ENCODE data around the gene TEAD4.

DNA sequence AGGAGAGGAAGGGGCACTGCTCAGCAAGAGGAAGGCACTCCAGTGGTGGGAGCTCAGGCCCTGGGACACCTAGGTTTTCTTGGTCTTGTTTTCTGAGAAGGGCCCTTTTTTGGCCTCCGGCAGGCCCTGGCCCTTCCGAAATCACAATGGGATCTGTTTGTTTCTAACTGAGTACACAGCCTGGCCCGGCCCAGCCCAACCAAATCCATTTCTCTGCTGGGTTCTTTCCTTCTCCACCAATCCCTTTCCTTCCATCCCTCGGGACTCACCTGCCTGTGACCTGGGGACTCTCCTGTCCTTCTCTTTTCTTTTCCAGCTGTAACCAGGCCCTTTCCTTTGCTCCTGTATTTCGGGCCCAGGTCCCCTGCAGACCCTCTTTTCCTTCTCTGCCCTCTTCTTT, 18.6 kb downstream of the TEAD4 start:
- TF ChIP-seq, protein P1, sequence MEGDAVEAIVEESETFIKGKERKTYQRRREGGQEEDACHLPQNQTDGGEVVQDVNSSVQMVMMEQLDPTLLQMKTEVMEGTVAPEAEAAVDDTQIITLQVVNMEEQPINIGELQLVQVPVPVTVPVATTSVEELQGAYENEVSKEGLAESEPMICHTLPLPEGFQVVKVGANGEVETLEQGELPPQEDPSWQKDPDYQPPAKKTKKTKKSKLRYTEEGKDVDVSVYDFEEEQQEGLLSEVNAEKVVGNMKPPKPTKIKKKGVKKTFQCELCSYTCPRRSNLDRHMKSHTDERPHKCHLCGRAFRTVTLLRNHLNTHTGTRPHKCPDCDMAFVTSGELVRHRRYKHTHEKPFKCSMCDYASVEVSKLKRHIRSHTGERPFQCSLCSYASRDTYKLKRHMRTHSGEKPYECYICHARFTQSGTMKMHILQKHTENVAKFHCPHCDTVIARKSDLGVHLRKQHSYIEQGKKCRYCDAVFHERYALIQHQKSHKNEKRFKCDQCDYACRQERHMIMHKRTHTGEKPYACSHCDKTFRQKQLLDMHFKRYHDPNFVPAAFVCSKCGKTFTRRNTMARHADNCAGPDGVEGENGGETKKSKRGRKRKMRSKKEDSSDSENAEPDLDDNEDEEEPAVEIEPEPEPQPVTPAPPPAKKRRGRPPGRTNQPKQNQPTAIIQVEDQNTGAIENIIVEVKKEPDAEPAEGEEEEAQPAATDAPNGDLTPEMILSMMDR (IDR thresholded peaks at IDR 0.05), result no peak
- TF ChIP-seq POLR2A (IDR thresholded peaks at IDR 0.05), result no peak
